HG03135 (cell line): ENCODE results near the gene PHLDA2.

ENCODE experiments used
- ATAC-seq: cut with Tn5 transposase; IDR thresholded peaks from one replicate; pipeline ENCODE4 v1.9.1; 2021; ENCODE audit warnings: mild to moderate bottlenecking, moderate library complexity; ENCODE audit not compliant: unreplicated experiment

The PHLDA2 gene

DNA sequence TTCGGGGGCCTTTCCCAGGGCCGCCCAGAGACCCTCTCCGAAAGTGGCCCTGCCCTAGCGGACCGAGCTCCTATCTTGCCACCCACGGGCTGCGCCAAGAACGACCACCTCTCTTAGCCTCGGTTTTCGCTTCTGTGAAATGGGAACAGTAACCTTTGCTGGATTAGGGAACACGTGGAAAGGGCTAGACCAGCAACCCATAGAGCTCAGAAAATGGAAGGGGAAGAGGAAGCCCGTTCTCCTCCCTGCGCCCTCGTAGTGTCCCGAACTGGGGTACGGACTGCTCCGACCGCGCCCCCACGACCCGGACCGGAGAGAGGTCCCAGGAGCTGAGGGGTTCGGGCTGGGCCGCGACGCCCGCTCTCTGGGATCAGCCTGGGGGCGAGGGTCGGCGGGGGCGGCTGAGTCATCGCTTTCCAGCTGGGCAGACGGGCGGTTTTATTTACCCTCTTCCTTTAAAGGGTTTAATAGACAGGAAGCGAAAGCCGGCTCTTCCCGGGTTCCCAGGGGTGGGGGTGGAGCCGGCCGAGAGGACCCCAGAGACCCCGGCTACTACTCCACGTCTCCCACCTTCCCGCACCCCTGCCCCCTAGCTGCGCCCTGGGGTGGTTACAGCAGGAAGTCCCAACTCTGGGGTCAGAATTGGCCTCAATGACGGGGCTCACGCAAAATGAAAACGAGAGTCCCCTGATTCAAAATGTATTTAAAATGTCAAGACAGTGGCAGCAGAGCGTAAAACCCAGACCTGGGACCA, 907 bp upstream of the PHLDA2 start:
- ATAC-seq = no peak

DNA sequence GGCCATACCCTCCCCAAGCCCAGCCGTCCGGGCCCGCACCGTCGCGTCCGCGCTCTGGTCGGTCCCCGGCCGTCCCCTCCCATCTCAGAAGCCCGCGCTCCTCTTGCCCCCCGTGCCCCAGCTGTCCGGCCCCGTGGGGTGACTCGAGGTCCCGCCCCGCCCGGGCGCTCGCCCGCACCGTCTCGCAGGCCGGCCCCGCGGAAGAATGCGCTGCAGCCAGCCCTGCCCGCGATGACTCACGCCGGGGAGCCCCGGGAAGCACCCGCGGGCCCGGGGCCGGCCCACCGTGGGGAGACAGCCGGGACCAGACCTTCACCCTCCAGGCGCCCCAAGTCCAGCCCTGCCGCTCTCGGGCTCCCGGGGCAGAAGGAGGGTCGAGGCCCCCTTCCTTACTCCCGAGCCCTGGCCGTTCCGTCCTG, 320 bp upstream of the PHLDA2 start:
- ATAC-seq = no peak

DNA sequence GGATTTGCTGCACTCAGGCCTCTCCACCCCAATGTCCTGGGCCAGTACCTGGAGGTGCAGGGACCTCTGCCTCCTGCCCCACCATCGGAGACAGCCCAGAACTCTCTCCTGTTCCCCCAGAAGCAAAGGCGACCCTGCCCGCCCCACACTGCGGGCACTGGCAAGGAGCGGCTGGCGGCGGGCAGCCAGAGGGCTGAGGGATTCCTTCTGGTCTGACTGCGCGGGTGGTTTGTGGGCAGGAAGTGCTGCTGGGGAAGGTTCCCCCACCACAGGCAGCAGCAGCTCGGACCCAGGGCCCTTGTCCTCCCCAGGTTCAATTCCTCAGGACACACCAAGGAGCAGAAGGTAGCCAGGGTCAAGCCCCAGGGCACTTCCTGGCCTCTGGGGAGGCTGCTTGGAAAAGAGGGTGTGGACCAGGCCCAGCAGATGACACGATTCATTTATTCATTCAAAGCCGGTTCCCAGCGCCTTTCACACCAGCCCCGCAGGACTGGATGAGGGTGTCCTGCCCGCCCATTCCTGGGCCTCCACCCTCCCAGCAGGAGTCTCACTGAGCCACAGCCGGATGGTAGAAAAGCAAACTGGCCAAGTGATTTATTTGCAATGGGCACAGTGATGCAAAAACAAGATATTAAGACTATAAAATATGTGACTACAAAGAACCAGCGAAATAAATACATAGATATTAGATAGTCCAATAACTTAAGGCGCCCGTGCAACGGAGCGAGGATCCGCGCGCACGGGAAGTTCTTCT, 1.2 kb downstream of the PHLDA2 start:
- ATAC-seq = no peak

- ATAC-seq = no peak
Observed at GRCh38 chr11:2927121-2927800, 2.0 kb downstream of the PHLDA2 start.

DNA sequence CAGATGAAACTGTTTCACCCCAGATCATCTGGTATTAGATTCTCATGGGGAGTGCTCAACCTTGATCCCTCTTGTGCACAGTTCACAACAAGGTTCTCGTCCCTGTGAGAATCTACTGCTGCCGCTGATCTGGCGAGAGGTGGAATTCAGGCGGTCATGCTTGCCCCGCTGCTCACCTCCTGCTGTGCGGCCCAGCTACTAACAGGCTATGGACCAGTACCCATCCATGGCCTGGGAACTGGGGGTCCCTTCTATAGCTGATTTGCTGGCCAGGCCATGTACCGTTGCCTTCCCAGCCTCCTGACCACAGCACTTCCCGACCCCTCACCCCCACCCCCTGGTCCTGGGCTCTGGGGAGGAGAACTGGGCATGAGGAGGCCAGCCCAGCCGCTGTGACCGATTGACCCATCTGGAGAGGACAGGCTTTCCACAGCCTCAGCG, 2.6 kb downstream of the PHLDA2 start:
- no peak for ATAC-seq

GRCh38 chr11:2924821-2925675, 4.2 kb downstream of the PHLDA2 start:
- ATAC-seq = no peak

DNA sequence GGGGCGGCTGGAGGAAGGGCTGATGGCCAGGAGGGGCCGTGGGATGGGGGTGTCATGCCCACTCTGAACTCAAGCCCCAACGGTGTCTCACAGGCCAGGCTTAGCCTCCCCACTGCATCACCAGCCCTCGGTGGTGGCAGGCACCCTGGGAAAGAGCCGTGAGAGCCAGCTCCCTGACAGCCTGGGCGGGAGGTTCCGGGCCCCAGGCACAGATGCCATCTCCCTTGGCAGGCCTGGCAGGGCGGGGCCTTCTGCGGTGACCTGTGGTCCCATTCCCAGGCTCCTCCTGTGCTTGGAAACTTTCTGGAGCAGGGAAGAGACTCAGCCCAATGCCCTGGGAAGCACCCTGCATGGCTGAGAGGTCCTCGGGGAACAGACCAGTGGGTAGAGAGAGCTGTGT, 4.8 kb downstream of the PHLDA2 start:
- ATAC-seq = no peak

GRCh38 chr11:2923446-2924375, 5.5 kb downstream of the PHLDA2 start:
- no peak for ATAC-seq

- no peak for ATAC-seq
Observed at GRCh38 chr11:2922655-2923054, 6.6 kb downstream of the PHLDA2 start.

DNA sequence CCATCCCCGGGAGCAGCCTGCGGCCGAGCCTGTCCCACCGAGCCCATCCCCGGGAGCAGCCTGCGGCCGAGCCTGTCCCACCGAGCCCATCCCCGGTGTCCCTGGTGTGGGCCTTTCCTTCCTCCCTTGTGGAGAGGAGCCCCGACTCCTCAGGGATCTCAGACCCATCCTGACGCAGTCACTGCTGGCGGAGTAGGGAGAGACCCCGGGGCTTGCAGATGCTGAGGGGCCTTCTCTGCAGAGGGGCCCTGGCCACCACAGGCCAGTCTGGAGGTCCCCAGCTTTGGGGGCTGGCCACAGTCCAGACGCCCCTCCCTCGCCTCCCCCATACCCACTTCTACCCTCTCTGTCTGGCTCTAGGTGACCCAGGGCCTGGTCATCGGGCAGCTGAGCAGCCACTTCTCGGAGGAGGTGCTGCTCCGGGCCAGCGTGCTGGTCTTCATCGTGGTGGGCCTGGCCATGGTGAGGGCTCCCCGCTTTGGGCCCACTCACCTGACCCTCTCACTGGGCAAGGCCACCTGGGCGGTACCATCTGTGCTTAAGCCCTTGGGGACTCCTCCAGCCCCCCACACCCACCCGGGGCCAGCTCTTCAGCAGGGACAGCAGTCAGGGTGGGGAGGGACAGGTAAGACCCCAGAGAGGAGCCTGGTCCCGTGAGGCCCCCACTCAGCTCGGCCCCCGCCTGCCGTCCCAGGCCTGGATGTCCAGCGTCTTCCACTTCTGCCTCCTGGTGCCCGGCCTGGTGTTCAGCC, 7.3 kb downstream of the PHLDA2 start:
- ATAC-seq = no peak

DNA sequence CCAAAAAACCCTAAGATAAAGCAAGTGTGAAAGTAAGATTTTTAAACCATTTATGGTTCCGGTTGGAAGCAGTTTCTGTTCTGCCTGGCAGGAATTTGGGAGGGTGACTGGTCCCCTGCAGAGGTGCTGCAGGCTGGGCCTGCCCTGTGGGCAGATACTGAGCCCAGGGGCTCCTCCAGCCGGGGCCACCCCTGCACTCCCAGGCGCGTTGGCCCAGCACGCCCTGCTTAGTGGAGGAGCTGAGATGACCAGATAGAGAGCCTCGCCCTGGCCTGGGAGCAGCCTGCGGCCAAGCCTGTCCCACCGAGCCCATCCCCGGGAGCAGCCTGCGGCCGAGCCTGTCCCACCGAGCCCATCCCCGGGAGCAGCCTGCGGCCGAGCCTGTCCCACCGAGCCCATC, 8.0 kb downstream of the PHLDA2 start:
- ATAC-seq = no peak

- ATAC-seq = no peak
Observed at GRCh38 chr11:2920343-2920742, 8.9 kb downstream of the PHLDA2 start.

GRCh38 chr11:2919837-2920236, 9.4 kb downstream of the PHLDA2 start:
- ATAC-seq = no peak

DNA sequence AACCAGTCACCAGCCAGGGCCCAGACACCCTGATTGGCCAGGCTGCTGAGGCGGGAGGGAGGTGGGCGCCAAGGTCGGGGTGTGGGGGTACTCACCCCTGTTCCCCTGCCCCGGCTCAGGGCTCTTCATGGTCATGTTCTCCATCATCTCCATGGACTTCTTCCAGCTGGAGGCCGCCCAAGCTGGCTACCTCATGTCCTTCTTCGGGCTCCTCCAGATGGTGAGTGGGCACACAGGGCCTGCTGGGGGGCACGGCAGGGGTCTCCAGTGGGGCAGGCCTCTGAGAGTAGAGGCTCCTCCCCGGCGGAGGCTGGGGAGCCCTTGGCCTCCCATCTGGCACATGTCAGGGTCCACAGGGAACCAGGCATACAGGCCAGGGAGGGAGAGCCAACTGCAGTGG, 10.0 kb downstream of the PHLDA2 start:
- no peak for ATAC-seq

- no peak for ATAC-seq
Observed at GRCh38 chr11:2917842-2918490, 11.3 kb downstream of the PHLDA2 start.

GRCh38 chr11:2916892-2917645, 12.2 kb downstream of the PHLDA2 start:
- ATAC-seq = no peak

- no peak for ATAC-seq
Observed at GRCh38 chr11:2916114-2916891, 12.9 kb downstream of the PHLDA2 start.
